ENCODE measurements around the gene SIRT1.

DNA sequence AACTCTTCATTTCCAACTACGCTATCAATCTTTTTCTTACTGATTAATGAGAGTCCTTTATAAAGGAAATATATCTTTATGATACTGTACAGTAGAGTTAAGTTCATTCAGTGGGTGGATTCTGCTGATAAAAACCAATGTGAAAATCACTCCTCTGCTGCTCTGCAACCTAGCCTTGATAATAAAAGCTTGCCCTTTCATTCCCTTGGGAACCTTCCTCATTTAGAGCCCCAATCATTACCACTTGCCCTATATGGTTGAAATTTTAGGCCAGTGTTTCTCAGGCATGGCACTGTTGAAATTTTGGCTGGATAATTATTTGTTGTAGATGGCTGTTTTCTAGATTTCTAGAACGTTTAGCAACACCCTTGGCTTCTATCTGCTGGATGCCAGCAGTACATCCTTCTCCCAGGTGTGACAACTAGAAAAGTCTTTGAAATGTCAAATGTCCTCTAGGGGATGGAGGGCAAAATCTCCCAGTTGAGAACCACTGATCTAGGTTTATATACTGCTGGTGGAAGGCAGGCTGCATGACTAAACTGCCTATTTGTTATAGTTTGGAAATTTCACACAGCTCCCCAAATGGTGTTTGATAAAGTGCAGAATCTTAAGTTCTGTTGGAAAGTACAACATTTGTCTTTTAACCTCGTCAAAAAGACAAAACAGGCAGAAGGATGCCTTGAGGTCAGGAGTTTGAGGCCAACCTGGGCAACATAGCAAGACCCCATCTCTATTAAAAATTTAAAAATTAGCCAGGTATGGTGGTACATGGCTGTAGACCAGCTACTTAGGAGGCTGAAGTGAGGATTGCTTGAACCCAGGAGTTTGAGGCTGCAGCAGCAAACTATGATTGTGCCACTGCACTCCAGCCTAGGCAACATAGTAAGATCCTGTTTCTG lies 8.9 kb upstream of the SIRT1 start:
- TF ChIP-seq CTCF (conservative IDR thresholded peaks at IDR 0.05; ENCODE audit: low read length) (no peak), EZH2phosphoT487 (IDR thresholded peaks at IDR 0.05; ENCODE audit: borderline replicate concordance, low read depth, low read length) (no peak)
